SK-N-SH (cell line): ENCODE measurements around the gene PUS1. TPM values are rescaled to one million over a fixed set of nuclear protein-coding genes. Genes with fewer than 3 reads are reported as not detected.

ENCODE experiments used
- CHD2 ChIP-seq: fragments of 150-350 bp; IDR thresholded peaks from 2 replicates; pipeline ENCODE4 v1.6.1; 2018; ENCODE audit warnings: low read length; ENCODE audit not compliant: partially characterized antibody
- EP300 ChIP-seq, 2 experiments: IDR thresholded peaks; 2 replicates each; pipeline versions ENCODE4 v1.4.0 to v1.6.1; 2012; ENCODE audit warnings: borderline replicate concordance in 1 of 2, low read depth in 1 of 2, low read length in 1 of 2
- GABPA ChIP-seq: IDR thresholded peaks from 2 replicates; pipeline ENCODE4 v1.4.0; 2012; ENCODE audit warnings: low read depth, mild to moderate bottlenecking
- GATA2 ChIP-seq: sonication (generic); formaldehyde crosslinking; IDR thresholded peaks from 2 replicates; pipeline ENCODE4 v1.5.0; 2020; ENCODE audit warnings: mild to moderate bottlenecking, missing genetic modification reagents
- IRF3 ChIP-seq: fragments of 150-350 bp; IDR thresholded peaks from 2 replicates; pipeline ENCODE4 v1.6.1; 2016; ENCODE audit warnings: mild to moderate bottlenecking, low read depth, low read length
- NFIC ChIP-seq: IDR thresholded peaks from 2 replicates; pipeline ENCODE4 v1.4.0; 2012; ENCODE audit warnings: borderline replicate concordance
- NRF1 ChIP-seq: IDR thresholded peaks from 2 replicates; pipeline ENCODE4 v1.6.1; 2012; ENCODE audit warnings: low read depth, mild to moderate bottlenecking, low read length
- RAD21 ChIP-seq: IDR thresholded peaks from 2 replicates; pipeline ENCODE4 v1.6.1; 2012; ENCODE audit warnings: mild to moderate bottlenecking, low read length
- RCOR1 ChIP-seq: fragments of 150-350 bp; IDR thresholded peaks from 2 replicates; pipeline ENCODE4 v1.6.1; 2017; ENCODE audit warnings: antibody characterized with exemption, low read length
- REST ChIP-seq: IDR thresholded peaks from 2 replicates; pipeline ENCODE4 v1.6.1; 2012; ENCODE audit warnings: mild to moderate bottlenecking, low read depth, low read length, moderate library complexity
- SIN3A ChIP-seq: IDR thresholded peaks from 2 replicates; pipeline ENCODE4 v1.6.1; 2012; ENCODE audit warnings: low read depth, mild to moderate bottlenecking, low read length, moderate library complexity, borderline replicate concordance
- SMC3 ChIP-seq: IDR thresholded peaks from 2 replicates; pipeline ENCODE4 v1.6.1; 2012; ENCODE audit warnings: low read depth, low read length, improper control_type of control experiment
- TAF1 ChIP-seq: IDR thresholded peaks from 2 replicates; pipeline ENCODE4 v1.6.1; 2012; ENCODE audit warnings: low read depth, mild to moderate bottlenecking, low read length, moderate library complexity, borderline replicate concordance
- TCF12 ChIP-seq: IDR thresholded peaks from 2 replicates; pipeline ENCODE4 v1.4.0; 2012
- YY1 ChIP-seq: IDR thresholded peaks from 2 replicates; pipeline ENCODE4 v1.4.0; 2012; ENCODE audit warnings: low read depth, mild to moderate bottlenecking
- ZBTB33 ChIP-seq: IDR thresholded peaks from 2 replicates; pipeline ENCODE4 v1.4.0; 2012; ENCODE audit warnings: low read depth, borderline replicate concordance
- polyA plus RNA-seq, 3 experiments: library from polyadenylated mRNA; depleted of rRNA; stranded (reverse); fragments of >200 nt; gene quantifications; 2 replicates each; pipeline ENCODE4 v1.2.3, GENCODE V29; 2012
- TF ChIP-seq, protein P1 (sequence below): fragments of 200-600 bp; sonication (generic); IDR thresholded peaks from 2 replicates; pipeline ENCODE4 v1.6.1; 2017; ENCODE audit warnings: antibody characterized with exemption, mild to moderate bottlenecking, moderate library complexity

The PUS1 gene
- polyA plus RNA-seq, 1 of the 3 experiments (the other 2 are of a cell fraction) = 53.1 TPM

DNA sequence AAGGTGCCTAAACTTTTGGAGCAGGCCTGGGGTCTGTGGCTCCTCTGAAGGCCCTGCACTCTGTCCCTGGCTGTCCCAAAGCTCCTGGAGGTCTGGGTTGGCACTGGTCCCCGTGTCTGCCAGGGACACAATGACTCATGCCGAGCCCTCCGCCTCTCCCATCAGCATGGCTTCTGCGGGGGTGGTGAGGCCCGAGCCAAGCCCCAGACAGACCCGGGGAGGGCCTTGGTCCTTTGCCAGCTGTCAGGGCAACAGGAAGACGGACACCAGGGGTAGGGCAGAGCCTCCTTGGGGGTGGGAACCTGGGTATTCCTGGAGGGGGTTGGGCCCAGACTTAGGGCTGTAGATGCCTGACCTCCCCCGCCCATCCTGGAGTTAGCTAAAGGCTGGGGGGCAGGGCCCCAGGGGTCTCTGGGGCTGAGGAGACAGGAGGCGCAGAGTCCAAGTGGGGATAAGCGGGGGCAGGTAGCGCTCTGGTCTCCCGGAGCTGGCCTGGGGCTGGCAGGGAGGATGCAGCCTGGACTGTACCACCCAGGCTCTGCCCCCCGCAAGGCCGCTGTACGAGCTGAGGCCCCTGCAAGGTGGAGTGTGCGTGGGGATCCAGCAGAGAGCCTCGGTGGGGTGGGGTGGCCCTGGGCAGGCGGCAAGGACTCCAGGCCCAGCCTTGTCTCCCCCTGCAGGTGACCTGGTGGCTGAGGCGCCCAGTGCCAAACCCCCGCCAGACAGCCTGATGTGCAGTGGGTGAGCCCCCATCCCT lies 16.4 kb upstream of the PUS1 start (continued):
- peak; percentile 25; the same call in 1 of the 2 replicates for TF ChIP-seq SMC3
- TF ChIP-seq YY1 = 0 out of 2 replicates have a peak, but pooled peaks have one; percentile 33
- no peak for TF ChIP-seq NRF1
- TF ChIP-seq EP300 (IDR thresholded peaks at IDR 0.05; ENCODE audit: borderline replicate concordance in 1 of 2, low read depth in 1 of 2, low read length in 1 of 2) = 0 out of 4 replicates have a peak, but pooled peaks of 1 of the 2 experiments have one; percentile 8
- TF ChIP-seq TCF12 = peak; percentile 64; the same call in 1 of the 2 replicates
- peak; percentile 45 for TF ChIP-seq RAD21
- TF ChIP-seq ZBTB33 = no peak
- TF ChIP-seq GABPA = no peak
- peak; percentile 69 for TF ChIP-seq CHD2
- TF ChIP-seq IRF3 = no peak
- TF ChIP-seq SIN3A = no peak; the same call in 1 of the 2 replicates
- TF ChIP-seq REST = no peak
- peak; percentile 88 for TF ChIP-seq NFIC
- TF ChIP-seq TAF1 = no peak
- TF ChIP-seq, protein P1, sequence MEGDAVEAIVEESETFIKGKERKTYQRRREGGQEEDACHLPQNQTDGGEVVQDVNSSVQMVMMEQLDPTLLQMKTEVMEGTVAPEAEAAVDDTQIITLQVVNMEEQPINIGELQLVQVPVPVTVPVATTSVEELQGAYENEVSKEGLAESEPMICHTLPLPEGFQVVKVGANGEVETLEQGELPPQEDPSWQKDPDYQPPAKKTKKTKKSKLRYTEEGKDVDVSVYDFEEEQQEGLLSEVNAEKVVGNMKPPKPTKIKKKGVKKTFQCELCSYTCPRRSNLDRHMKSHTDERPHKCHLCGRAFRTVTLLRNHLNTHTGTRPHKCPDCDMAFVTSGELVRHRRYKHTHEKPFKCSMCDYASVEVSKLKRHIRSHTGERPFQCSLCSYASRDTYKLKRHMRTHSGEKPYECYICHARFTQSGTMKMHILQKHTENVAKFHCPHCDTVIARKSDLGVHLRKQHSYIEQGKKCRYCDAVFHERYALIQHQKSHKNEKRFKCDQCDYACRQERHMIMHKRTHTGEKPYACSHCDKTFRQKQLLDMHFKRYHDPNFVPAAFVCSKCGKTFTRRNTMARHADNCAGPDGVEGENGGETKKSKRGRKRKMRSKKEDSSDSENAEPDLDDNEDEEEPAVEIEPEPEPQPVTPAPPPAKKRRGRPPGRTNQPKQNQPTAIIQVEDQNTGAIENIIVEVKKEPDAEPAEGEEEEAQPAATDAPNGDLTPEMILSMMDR = peak; percentile 22
- TF ChIP-seq RCOR1 = peak; percentile 28; the same call in 1 of the 2 replicates
- no peak for TF ChIP-seq GATA2 (CRISPR knock-in tag)
